Left kidney (tissue), 2 donors: Measurements from ENCODE around the gene POLA1. TPM values are rescaled to one million over a fixed set of nuclear protein-coding genes. Genes with fewer than 3 reads are reported as not detected.
"Not testable (repeated sequence)": the region's sequence is repeated elsewhere in the genome, so short reads cannot be mapped to it uniquely, and the experiment has no call there.

Experiments
- DNase-seq: peaks from one replicate; pipeline ENCODE4 v3.0.0-alpha.2; 2013
- polyA plus RNA-seq: library from polyadenylated mRNA; unstranded; fragments of 120-200 nt; gene quantifications from one replicate; pipeline ENCODE4 v1.2.1, GENCODE V29; 2013; ENCODE audit not compliant: insufficient read length

POLA1 gene
- polyA plus RNA-seq, 1 donor = 21.5 TPM

DNA sequence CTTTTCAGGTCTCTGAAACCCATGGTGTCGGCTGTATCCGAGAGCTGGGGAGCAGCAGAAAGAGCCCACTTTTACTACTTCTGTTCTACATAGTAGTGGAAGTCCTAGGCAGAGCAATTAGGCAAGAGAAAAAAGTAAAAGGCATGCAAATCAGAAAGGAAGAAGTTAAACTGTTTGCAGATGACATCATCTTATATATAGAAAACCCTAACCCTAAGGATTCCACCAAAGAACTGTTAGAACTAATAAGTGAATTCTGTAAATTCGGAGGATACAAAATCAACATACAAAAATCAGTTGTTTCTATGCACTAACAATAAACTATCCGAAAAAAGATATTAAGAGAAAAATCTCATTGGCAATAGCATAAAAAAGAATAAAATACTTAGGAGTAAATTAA, 95.3 kb downstream of the POLA1 start:
- no peak for DNase-seq

DNA sequence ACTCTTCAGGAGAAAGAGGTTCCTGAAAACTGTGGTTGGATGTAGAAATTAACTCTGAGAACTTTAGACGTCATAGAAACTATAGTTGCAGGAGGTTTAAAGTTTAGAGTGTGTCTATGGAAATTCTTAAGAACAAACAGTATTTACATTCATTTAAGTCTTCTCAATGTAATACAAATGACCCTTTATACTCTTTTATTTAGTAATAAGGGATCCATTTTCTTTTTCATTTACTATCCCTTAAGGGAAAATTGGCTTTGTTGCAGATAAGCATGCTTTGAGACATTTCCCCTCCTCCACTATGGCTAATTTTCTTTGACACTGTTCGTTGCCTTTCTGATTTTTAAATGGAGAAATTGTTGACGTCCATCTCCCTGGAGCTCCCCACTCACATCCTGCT, 96.4 kb downstream of the POLA1 start:
- DNase-seq = no peak

DNA sequence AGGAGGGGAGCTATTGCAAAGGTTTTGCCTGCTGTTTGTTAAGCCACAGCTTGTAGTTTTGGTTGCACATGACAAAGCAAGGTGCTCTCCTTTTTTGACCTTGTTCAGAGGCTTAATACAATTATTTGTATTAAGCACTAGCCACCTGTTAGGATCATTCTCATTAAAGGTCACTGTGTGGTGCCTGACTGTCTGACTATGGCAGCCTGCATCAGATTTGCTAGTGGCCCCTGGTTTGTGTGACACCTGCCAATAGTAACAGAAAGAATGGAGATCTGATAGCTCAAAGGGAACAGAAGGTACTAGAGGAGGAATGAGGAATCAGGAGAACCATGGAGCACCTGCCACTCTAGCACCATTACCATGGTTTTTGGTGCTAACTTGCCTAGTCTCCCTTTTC, 102.5 kb downstream of the POLA1 start:
- no peak for DNase-seq

DNA sequence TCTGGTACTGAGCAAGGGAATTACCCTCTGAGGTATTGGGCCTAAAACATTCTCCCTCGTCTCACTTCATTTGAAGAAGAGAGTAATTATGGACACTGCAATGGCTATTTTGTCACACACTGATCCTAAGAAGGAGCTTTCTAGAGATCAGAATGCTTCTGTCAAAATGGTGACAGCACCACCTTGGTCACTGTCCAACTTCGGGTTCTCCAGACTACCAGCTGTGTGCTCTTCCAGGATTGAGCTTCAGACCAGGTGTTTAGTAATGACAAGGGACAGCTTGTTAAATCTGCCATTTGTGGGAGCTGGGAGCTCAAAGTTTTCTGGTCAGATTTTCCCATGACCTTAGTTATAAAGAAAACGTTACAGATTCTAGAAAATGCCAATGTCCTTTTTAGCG, 105.4 kb downstream of the POLA1 start:
- DNase-seq = no peak

DNA sequence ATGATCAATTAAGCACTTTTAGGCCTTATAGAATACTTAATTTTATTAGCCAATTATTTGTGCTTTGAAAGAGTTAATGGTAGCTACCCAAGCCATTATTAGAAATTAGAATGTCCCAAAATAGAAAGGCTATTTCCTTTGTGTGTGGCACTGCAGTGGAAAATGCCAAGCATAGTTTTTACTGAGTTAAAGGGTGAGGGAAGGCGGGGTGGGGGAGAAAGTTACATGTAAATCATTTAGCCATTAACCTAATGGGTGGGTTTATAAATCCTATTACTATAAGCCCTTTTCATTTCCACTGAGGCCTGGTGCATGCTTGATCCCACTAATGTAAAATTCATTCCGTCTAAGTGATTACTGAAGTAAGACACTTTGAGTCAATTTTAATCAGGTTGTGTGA, 105.8 kb downstream of the POLA1 start:
- DNase-seq = no peak

DNA sequence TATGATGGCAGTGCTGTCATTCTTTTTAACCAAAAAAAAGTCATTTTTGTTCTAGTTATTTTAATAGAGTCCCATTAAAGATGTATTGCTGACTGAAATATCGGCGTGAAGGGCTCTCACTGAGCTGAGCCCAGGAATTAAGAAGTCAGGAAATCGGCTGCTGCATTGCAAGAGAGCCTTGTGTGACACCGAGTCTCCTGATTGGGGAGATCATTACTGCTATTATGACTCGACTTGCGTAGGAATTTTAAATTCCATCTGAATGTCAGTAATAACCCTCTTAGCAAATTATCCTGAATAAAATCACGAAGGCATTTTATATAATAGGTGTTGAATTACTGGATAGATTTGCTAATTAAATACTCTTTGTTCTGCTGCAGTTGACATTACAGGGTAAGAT, 111.5 kb downstream of the POLA1 start:
- DNase-seq = no peak

DNA sequence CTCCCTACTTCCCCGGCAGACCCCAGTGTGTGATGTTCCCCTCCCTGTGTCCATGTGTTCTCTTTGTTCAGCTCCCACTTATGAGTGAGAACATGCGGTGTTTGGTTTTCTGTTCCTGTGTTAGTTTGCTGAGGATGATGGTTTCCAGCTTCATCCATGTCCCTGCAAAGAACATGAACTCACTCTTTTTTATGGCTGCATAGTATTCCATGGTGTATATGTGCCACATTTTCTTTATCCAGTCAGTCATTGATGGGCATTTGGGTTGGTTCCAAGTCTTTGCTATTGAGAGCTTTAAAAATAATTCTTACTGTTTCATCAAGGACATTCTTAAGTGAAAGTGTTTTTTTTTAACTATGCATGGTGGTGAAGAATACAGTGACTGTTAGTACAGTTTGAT, 126.1 kb downstream of the POLA1 start:
- not testable (repeated sequence) for DNase-seq

DNA sequence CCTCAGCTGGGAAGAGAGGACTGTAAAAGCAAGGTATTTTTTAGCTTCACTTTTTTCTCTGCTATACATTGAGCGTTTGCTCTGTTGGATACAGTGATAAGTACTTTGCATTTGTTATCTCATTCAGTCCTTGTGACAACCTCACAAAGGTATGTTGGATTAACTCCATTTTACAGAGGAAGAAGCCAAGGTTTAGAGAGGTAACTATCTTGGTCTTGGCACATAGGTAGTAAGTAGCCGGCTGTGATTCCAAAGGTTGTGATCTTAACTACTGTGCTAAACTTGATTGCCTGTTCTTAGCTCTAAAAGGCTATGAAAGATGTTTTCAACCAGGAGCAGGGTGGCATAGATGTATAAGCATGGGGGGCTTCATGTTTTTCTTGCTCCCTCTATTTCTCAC, 134.4 kb downstream of the POLA1 start:
- DNase-seq = no peak

DNA sequence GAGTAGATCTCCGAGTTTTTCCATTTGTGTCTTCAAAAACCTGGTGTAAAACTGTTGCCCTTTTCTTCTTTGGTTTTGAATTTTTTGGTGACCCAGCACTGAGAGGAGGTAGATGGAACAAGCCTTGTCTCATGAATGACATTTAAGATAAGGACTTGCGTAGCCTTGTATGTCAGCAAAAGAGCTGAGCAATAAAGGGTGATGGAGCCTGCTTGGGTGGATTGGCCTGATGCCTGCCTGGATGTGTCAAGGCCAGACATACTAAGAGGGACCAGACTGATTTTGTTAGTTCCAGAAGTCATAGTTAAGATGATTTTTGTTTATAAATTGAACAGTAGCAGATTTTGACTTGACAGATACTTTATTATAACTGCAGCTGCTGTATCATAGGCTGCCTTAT, 134.9 kb downstream of the POLA1 start:
- DNase-seq = no peak

DNA sequence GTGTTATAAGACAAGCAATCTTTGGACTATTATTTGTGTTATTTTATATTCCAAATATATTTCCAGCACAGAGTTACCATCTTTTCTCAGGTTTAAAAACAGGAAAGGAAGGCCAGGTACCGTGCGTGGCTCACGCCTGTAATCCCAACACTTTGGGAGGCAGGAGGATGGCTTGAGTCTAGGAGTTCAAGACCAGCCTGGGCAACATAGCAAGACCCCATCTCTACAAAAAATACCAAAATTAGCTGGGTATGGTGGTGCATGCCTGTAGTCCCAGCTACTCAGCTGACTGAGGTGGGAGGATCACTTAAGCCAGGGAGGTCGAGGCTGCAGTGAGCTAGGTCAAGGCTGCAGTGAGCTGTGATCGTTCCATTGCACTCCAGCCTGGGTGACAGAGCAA, 140.0 kb downstream of the POLA1 start:
- no peak for DNase-seq

DNA sequence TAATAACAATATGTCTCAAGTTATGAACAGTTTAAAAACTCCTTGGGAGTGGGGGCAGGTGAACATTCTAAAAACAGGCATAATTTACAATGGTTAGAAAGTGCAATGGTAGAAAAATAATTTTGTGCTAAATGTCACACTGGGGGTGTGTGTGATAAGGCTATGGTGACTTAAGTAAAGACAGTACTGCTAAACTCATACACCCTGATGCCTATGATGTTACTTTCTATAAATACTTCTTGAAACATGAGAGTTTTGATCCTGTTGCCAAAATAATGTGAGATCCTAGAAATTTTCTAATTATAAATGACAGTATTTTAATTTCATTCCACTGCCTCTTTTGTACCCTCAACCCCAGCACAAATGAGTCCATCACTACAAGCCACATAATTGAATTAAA, 144.2 kb downstream of the POLA1 start:
- DNase-seq = no peak

DNA sequence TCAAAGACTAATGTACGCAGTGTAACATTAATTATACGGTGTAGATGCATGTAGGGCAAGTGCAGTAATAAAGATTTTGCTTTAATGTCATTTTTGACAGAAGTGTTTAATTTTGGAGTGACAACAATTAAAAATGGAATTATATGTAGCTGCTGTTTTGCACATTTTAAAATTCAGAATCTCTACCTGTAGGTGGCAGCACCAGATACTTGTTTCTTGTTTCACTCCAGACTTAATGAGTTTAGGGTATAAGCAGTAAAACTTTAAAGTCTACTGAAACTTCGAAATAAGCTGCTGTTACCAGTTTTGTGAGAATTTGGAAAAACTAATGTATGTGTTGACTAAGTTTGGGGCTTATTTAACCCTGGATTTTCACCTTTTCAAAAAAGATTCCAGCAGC, 144.9 kb downstream of the POLA1 start:
- peak; percentile 45 for DNase-seq

DNA sequence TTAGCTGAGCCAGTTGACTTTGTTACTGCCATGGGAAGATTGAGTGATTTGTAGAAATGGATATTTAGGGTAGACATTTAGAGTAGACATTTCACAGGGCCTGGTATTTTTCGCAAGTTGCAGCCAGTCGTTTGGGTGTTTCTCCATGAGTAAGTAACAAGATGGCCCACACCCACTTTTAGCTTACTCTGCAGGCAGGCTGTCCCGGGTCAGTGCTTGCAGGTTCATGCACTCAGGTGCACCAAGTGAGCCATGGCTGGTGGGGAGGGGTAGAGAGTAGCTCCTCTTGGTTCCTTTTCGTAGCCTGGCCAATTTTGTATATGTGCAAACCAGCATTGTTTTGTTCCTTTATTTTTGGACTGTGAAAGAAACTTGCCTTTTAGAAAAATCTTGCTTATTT, 145.6 kb downstream of the POLA1 start:
- DNase-seq = no peak

DNA sequence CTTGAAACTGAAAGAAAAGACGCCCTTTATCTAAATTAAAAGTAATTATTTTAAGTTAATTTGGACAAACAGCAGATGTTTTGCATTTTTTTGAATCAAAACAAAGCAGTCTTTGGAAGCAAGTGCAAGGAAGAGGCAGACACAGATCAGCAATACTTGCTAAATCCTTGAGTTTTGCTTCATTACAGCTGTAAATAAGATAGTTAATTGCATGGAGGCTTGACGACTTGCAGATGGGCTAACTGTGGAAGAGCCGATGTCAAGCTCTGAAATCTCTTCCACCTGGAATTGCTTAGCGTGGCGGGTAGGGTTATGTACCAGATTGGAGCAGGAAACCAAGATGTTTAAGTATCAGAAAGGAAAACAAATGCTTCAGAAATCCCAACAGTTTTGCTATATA, 148.8 kb downstream of the POLA1 start:
- peak; percentile 13 for DNase-seq

DNA sequence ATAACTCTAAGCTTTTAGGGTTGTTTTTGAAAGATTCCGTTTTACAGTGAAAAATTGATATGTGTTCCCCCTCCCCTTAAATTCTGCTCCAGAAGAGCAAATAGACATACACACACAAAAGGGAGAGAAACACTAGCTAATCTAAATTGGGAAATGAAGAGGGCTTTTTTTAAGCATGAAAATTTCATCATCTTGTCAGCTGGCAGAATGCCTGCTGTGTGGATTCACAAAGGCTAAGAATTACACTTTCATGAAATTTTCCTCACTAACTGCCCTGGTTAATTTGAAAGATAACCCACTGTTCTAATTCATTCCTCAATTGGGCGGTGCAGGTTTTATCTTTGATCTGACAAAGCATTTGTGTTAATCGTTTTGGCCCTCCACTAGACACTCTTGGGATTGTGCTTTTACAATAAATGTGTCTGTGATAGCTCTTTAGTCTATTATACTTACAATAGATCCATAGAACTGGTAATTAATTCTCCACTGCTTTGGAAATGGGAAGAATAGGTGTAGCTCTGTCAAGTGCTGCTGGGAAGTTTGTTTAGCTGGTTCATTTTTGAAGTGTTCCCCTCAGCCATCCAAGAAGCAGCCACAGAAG, 152.9 kb downstream of the POLA1 start:
- DNase-seq = no peak

DNA sequence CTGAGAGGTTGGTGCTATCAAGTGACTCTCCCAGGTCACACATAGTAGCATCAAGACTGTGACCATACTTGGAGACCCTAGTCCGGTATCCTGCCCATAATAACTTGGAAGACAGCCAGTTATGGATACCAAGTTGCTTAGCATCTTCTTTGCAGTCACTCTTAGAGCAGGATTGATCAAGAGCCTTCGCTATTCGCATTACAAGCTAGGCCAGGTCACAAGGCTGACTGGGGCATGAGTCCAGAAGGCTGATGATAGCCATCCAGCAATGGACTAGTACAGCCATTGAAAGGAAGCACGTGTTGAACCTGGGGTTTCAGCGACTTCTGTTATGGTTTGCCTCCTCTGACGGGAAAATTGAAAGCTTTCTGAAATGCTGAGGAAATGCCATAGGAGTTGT, 157.6 kb downstream of the POLA1 start:
- no peak for DNase-seq

DNA sequence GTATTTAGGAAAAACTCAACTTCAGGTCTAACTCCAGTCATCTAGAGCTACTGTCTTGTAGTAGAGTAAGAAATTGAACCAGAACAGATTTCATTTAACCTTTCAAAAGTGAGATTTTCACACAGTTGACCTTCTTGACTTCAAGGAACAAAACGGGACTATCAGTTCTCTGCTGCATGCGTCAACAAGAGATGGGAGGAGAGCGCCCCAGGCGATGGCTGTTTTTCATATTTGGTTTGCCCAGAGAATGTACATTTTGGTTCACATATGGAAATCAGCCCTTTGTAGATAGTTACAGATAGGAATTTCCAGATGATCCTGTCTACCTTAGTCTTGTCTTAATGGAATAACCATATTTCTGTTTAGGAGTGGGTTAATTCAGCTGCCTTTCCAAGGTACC, 158.1 kb downstream of the POLA1 start:
- DNase-seq = no peak

DNA sequence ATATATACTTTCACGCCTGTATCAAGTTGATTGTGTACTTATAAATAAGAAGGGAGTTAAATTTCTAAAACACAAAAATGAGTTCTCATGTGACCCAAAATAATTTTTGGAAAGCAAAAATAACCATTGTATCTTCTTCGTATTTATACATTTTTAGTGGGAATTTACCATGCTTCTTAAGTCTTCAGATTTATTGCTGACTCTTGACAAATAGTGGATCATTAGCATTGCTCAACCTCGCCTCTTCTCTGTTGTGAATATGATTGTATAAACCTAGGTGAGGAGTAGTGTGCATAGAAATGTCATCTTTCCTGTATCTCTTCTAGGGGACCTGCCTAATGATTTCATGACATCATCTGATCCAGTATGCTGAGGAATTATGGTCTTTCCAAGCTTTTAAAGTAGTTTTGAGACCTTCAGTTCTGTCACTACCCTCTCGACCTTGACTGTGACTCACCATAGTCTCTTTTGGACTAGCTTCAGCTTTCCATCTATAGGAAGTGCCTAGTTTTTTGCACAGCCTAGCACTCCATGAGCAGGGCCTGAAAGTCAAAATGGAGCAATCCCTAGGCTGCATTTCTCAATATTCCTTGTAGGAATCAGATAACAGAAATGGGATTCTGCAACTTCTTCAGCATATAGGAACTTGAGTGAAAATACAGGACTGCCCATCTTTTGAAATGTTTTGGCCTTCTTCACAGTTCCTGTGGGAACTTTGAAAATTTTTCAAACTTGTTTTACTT, 164.5 kb downstream of the POLA1 start:
- DNase-seq = no peak

DNA sequence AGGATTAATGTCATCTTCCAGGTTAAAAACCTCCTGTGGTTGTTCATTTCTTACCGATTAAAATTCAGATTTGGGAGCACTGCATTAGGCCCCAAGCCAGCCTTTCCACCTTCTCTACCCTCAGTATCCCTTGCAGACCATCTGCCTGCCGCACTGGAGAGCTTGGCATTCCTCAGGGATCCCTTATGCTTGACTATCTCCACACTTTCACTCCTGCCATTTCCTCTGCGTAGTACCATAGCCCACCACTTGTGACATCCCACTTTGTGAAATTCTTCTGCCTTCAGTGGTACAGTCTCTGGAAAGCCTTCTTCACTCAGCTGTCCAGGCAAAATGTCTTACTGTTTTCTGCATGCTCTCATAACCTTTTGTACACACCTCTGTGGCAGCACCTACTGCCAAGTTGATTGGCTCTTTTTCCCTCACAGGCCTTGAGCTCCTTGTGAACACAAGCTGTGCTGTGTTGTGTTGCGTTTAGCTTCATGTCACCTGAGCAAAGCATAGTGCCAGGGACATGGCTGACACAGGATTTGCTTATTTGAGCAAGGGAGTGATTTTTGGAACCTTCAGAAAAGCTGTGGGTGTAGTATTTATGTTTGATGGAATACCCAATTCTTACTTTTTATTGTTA, 165.6 kb downstream of the POLA1 start:
- no peak for DNase-seq

DNA sequence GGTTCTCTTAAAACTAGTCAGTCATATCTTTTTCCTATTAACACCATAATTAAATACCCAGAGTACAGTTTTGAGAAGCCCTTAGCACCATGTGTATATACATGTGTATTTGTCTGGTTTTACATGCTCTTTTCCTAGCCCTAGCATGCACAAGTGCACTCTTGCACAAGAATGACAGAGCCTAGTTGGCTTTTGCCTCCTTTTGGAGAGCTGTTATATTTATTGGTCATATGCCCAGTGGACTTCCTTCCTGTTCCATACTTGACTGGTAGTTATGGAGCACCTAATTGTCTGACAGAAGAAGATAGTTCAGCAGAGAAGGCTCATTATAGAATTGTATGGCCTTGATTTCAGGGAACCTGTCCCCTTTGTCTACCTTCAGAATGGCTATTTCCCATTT, 166.4 kb downstream of the POLA1 start:
- DNase-seq = no peak

DNA sequence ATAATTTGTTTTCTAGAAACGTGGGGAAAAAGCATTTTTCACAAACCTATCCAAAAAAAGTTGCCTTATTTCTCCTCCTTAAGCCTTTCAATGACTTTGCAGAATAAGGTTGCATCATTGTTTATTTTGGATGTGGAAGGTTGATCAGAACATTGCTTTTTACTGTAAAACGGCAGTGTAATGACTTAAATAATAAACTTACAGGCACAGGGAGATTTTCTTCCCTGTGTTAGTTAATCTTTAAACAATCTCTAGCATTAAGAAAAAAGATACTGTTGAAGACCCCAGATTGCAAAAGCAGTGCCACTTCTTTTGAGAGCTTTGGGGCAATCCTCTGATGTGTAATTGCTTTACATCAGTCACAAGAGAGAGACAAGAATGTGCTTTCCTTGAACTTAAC, 168.6 kb downstream of the POLA1 start:
- no peak for DNase-seq

DNA sequence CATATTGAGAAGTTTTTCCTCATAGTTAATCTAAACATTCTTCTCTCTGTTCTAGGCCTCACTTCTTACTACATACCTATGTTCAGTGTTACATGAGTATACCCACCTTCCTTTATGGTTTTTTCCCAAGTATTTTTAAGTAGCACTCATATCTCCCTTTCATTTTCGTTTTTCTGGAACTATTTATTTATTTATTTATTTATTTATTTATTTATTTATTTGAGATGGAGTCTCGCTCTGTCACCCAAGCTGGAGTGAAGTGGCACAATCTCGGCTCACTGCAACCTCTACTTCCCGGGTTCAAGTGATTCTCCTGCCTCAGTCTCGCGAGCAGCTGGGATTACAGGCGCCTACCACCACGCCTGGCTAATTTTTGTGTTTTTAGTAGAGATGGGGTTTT, 170.1 kb downstream of the POLA1 start:
- DNase-seq = not testable (repeated sequence)

DNA sequence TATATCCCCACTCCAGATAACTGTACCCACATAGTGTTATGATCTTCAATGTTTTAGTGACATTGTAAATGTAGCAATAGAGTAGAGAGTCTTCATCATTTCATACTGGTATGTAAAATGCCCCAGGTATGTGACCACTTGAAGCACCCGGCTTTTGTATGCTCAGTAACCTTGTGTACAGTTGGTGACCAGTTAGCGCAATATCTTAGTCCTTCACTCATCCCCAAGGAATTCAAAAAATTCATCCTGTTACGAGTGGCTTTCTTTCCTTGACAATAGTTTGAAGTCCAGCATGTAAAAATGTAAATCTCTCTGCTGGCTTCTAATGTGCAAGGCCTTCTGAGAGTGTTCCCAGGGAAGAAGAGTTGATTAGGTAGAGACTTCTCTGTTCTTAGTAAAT, 176.4 kb downstream of the POLA1 start:
- no peak for DNase-seq
